ENCODE measurements around the gene ZNF516.
A peak's percentile ranks its signal among the peaks of the same experiment; 100 is the strongest.

ZNF516 gene

GRCh38 chr18:76452357-76452756 lies 42.7 kb downstream of the ZNF516 start:
- DNase-seq, result peak; percentile 66

- DNase-seq, result peak; percentile 61
Measured at GRCh38 chr18:76451396-76452331, 43.4 kb downstream of the ZNF516 start.

- peak; percentile 41 for DNase-seq
Measured at GRCh38 chr18:76450452-76451395, 44.3 kb downstream of the ZNF516 start.

GRCh38 chr18:76449111-76449453 lies 46.0 kb downstream of the ZNF516 start:
- DNase-seq, result no peak

- DNase-seq, result no peak
Measured at GRCh38 chr18:76448256-76449110, 46.6 kb downstream of the ZNF516 start.

- peak; percentile 30 for DNase-seq
Measured at GRCh38 chr18:76447258-76447890, 47.7 kb downstream of the ZNF516 start.

- DNase-seq, result no peak
Measured at GRCh38 chr18:76446321-76447257, 48.5 kb downstream of the ZNF516 start.

GRCh38 chr18:76445741-76446232 lies 49.3 kb downstream of the ZNF516 start:
- no peak for DNase-seq

- DNase-seq, result no peak
Measured at GRCh38 chr18:76445275-76445674, 49.8 kb downstream of the ZNF516 start.

GRCh38 chr18:76444446-76445105 lies 50.5 kb downstream of the ZNF516 start:
- no peak for DNase-seq

- DNase-seq, result peak; percentile 43
Measured at GRCh38 chr18:76443519-76444445, 51.3 kb downstream of the ZNF516 start.

- no peak for DNase-seq
Measured at GRCh38 chr18:76442413-76443171, 52.5 kb downstream of the ZNF516 start.

GRCh38 chr18:76441668-76442412 lies 53.2 kb downstream of the ZNF516 start:
- no peak for DNase-seq

- DNase-seq, result no peak
Measured at GRCh38 chr18:76441002-76441667, 53.9 kb downstream of the ZNF516 start.

- DNase-seq, result no peak
Measured at GRCh38 chr18:76437910-76438309, 57.1 kb downstream of the ZNF516 start.

- DNase-seq, result no peak
Measured at GRCh38 chr18:76437011-76437410, 58.0 kb downstream of the ZNF516 start.

- no peak for DNase-seq
Measured at GRCh38 chr18:76436342-76436741, 58.7 kb downstream of the ZNF516 start.
